Testis (tissue), 3 donors: ENCODE data around the gene TFAP2E. TPM values are rescaled to one million over a fixed set of nuclear protein-coding genes. Genes with fewer than 3 reads are reported as not detected.

Experiments used
- DNase-seq: peaks from one replicate; pipeline ENCODE4 v3.0.0-alpha.2; 2019
- H3K27ac ChIP-seq, 2 donors: fragments of 200-600 bp; sonication (generic); one replicate each; pipeline ENCODE4 v1.5.1; 2019
- H3K27me3 ChIP-seq: fragments of 200-600 bp; sonication (generic); one replicate; pipeline ENCODE4 v1.5.1; 2019
- H3K36me3 ChIP-seq: fragments of 200-600 bp; sonication (generic); one replicate; pipeline ENCODE4 v1.5.1; 2017; ENCODE audit warnings: low read depth; ENCODE audit errors: missing control alignments
- H3K4me1 ChIP-seq: fragments of 200-600 bp; sonication (generic); one replicate; pipeline ENCODE4 v1.5.1; 2019
- H3K4me3 ChIP-seq, 2 donors: fragments of 200-600 bp; sonication (generic); one replicate each; pipeline ENCODE4 v1.5.1; 2017 to 2019
- H3K9me3 ChIP-seq: fragments of 200-600 bp; sonication (generic); one replicate; pipeline ENCODE4 v1.5.1; 2017
- CTCF ChIP-seq, 3 experiments: fragments of 450-650 bp in 2 of 3; fragments of 200-600 bp in 1 of 3; sonication (generic) in 1 of 3; IDR thresholded peaks; one replicate each; pipeline ENCODE4 v1.5.1; 2016 to 2019; ENCODE audit warnings: antibody characterized with exemption in 3 of 3, mild to moderate bottlenecking in 2 of 3, moderate library complexity in 1 of 3
- POLR2A ChIP-seq: fragments of 450-650 bp; IDR thresholded peaks from one replicate; pipeline ENCODE4 v1.6.1; 2017; ENCODE audit warnings: antibody characterized with exemption, mild to moderate bottlenecking, moderate library complexity
- WGBS, 2 donors: methylation state at CpG; one replicate each; pipeline ENCODE4 v1.1.5; 2018; 5-methylcytosine and 5-hydroxymethylcytosine counted together
- intact Hi-C: fragments of 100-400 bp; cut with DNase I; formaldehyde crosslinking; loops from one replicate; pipeline ENCODE4 v1.15.1; 2023; ENCODE audit warnings: low total_unique reads
- polyA plus RNA-seq: library from polyadenylated mRNA; stranded (reverse); fragments of 350-450 nt; fragmentation: Illumina TruSeq; extraction: RNeasy Lipid Tissue Mini Kit (QIAGEN cat#74804); gene quantifications from one replicate; pipeline ENCODE4 v1.2.3, GENCODE V29; 2014; ENCODE audit warnings: low read depth, low replicate concordance; ENCODE audit not compliant: insufficient read depth
- total RNA-seq, 2 donors: library from RNA; depleted of rRNA; stranded (reverse); fragments of >200 nt; gene quantifications; one replicate each; pipeline ENCODE4 v1.2.3, GENCODE V29; 2016

Gene TFAP2E
- total and polyA plus RNA-seq, 3 donors from 2014 or later: 1.9 to 4.0 (median 1.9) TPM

DNA sequence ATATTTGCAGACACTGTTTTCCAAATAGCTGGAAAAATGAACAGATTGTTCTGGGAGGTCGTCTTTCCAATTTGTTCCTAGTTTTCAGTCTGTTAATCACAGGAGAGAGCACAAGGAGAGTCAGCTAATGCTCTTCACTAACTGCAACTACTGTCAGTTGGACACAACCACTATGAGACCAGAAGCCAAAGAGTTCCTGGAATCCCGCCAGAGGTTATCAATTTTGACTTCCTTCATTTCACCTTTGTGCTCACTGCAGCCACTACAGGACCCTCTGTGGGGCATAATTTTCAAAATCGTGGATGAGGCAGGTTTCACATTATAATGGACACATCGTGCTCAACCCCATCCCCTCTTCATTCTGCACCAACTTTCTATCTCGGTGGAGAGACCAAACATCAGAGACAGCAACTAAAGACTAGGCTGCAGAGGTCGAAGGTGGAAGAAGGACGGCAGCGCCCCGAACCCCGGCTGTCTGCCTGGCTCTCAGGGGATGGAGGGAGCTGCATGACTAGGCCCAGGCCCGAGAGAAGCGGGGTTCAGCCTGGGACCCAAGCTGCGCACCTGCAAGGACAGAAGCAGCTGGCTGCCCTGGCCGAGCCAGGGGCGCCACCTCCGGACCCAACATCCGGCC is 16.5 kb upstream of the TFAP2E start:
- H3K27ac ChIP-seq: peak overlapping the region; percentile 94 to 96
- no peak for DNase-seq
- H3K4me1 ChIP-seq: peaks cover 32% of the 10 kb centered on the region
- H3K4me3 ChIP-seq: peak overlapping the region; percentile 89 to 98
- WGBS, 2 donors: 0 to 3% methylated on average over 9 to 16 of the region's 17 CpGs
- H3K9me3 ChIP-seq: no peaks in the 10 kb centered on the region
- intact Hi-C loops: no loop called here
- H3K36me3 ChIP-seq: no peaks in the 10 kb centered on the region
- TF ChIP-seq CTCF (IDR thresholded peaks at IDR 0.05) (no peak), POLR2A (no peak)
- H3K27me3 ChIP-seq: no peaks in the 10 kb centered on the region

GRCh38 chr1:35557118-35557610 is 15.9 kb upstream of the TFAP2E start, which contains the start of gene KIAA0319L:
Gene KIAA0319L (minus strand): TSS chr1:35557403. CDS start chr1:35554491, 2,912 bp downstream.
- no peaks in the 10 kb centered on the region for H3K27me3 ChIP-seq
- DNase-seq: peak; percentile 95
- peak within 1 kb of the TSS; percentile 94 to 96 for H3K27ac ChIP-seq
- intact Hi-C loops: no loop called here
- peaks cover 32% of the 10 kb centered on the region for H3K4me1 ChIP-seq
- 0 to 1% methylated on average over 8 to 34 of the region's 39 CpGs for WGBS, 2 donors
- no peaks in the 10 kb centered on the region for H3K9me3 ChIP-seq
- H3K4me3 ChIP-seq: peak within 1 kb of the TSS; percentile 89 to 98
- TF ChIP-seq POLR2A: no peak
- no peaks in the 10 kb centered on the region for H3K36me3 ChIP-seq

DNA sequence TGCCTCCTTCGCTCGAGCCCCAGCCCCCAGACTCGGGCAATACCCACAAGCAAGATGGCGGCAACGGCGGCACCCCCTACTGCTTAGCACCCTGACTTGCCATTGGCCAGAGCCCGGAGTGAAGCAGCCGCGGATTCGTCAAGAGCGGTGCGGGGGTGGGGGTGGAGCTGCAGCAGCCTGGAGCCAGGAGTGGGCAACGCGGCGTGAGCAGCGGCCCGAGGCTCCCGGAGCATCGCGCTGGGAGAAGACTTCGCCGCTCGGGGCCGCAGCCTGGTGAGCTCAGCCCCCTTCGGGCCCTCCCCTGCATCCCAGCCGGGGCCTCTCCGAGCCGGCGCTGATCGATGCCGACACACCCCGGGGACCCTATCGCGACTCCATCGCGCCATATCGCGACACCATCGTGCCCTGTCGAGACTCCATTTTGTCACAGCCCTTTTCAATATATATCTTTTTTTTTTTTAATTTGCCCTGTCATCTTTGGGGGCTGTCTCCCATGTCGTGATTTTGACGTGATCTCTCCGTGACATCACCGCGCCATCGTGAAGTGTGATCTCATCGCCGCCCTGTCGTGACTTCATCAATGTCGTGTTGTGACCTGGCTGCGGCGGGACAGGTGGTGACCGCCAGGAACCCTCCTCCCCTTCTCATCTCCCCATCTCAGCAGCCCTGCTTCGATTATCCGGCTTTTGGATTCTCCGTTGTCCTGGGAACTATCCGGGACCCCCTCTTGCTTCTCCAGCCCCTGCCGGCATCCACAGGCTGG is 15.3 kb upstream of the TFAP2E start, which contains the start of gene NCDN:
Gene NCDN, plus strand, starts transcription at position 189 of the 763 bp plus-strand sequence. Its CDS starts 392 bp downstream, at position 581.
- H3K4me1 ChIP-seq: peaks cover 32% of the 10 kb centered on the region
- intact Hi-C loops: no loop called here
- no peaks in the 10 kb centered on the region for H3K27me3 ChIP-seq

DNA sequence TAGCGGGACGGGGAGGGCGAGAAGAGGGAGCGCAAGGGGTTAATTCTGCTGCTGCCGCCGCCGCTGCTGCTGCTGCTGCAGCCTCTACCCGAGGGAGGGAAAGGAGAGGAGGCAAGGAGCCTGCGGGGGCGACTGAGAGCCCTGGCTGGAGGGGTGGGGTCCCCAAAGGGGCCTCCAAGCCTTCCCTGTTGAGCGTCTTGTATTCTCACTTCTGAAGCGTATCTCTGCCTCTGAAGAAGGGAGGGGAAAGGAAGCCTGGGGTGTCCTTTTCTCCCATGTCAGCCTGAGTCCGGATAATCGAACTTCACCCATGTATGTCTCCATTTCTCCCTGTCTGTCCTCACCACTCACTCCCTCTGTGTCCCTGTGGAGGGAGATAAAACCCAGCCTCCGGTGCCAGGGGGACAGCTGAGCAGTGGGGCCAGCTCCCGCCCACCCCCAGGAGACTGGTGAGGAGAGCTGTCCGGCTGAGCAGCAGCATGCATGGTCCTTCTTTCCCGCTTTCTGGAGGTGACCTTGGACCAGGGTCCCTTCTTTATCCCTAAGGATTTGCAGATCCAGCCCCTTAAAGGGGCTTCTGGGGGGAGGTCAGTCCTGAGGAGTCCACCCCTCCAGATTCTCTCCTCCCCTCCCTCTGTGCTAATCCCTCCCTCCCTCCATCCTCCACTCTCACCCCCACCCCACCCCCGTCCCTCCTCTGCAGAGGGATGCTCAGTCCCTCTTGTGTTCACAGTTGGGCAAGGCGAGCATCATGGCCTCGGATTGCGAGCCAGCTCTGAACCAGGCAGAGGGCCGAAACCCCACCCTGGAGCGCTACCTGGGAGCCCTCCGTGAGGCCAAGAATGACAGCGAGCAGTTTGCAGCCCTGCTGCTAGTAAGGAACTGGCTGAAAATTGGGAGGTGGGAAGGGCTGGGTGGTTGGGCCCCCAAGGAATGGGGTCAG is 14.5 kb upstream of the TFAP2E start:
- Histone ChIP-seq H3K27me3 (no peaks in the 10 kb centered on the region), H3K4me3 (peak overlapping the region; percentile 89 to 98), H3K27ac (peak overlapping the region; percentile 94 to 96), H3K9me3 (no peaks in the 10 kb centered on the region), H3K4me1 (peaks cover 32% of the 10 kb centered on the region), H3K36me3 (no peaks in the 10 kb centered on the region)
- TF ChIP-seq CTCF (IDR thresholded peaks at IDR 0.05) (no peak), POLR2A (no peak)
- WGBS, 2 donors: 5 to 12% methylated on average over 19 to 26 of the region's 26 CpGs
- DNase-seq: no peak
- intact Hi-C loops: no loop called here

More for the DNA sequence above, 15.3 kb upstream of the TFAP2E start, which contains the start of gene NCDN:
- Histone ChIP-seq H3K4me3 (peak within 1 kb of the TSS; percentile 89 to 98), H3K9me3 (no peaks in the 10 kb centered on the region), H3K27ac (peak within 1 kb of the TSS; percentile 94 to 96), H3K36me3 (no peaks in the 10 kb centered on the region)
- WGBS, 2 donors: 0 to 1% methylated on average over 50 to 56 of the region's 58 CpGs
- DNase-seq: peak; percentile 97
- TF ChIP-seq CTCF (IDR thresholded peaks at IDR 0.05) (no peak), POLR2A (peak; percentile 21)
